Measurements from ENCODE around the gene SEPTIN1. TPM values are rescaled to one million over a fixed set of nuclear protein-coding genes. Genes with fewer than 3 reads are reported as not detected.
A peak's percentile ranks its signal among the peaks of the same experiment; 100 is the strongest.

The SEPTIN1 gene
- total and polyA plus RNA-seq, 2 of the 13 experiments (the other 11 are each of a cell fraction or from before 2014, with no cell fraction given), result 0.18 to 0.67 TPM

- TF ChIP-seq ZNF292 (CRISPR knock-in tag; IDR thresholded peaks at IDR 0.05; ENCODE audit: borderline replicate concordance, low read depth), result 0 out of 2 replicates have a peak, but pooled peaks have one; percentile 24
- no peak for TF ChIP-seq ZNF260 (CRISPR knock-in tag; IDR thresholded peaks at IDR 0.05; ENCODE audit: borderline replicate concordance, low read depth)
- TF ChIP-seq, protein P1, sequence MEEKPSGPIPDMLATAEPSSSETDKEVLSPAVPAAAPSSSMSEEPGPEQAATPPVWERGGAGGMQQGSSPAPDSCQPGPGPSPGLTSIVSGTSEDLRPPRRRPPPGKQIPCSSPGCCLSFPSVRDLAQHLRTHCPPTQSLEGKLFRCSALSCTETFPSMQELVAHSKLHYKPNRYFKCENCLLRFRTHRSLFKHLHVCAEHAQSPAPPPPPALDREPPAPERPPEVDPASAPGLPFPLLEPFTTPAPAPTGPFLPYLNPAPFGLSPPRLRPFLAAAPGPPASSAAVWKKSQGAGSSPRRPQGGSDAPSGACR (CRISPR knock-in tag; IDR thresholded peaks at IDR 0.05), result no peak
- no peak for TF ChIP-seq HES4 (CRISPR knock-in tag; IDR thresholded peaks at IDR 0.05; ENCODE audit: borderline replicate concordance)
- no peak for TF ChIP-seq MTF1 (CRISPR knock-in tag; IDR thresholded peaks at IDR 0.05)
- TF ChIP-seq, protein P2, sequence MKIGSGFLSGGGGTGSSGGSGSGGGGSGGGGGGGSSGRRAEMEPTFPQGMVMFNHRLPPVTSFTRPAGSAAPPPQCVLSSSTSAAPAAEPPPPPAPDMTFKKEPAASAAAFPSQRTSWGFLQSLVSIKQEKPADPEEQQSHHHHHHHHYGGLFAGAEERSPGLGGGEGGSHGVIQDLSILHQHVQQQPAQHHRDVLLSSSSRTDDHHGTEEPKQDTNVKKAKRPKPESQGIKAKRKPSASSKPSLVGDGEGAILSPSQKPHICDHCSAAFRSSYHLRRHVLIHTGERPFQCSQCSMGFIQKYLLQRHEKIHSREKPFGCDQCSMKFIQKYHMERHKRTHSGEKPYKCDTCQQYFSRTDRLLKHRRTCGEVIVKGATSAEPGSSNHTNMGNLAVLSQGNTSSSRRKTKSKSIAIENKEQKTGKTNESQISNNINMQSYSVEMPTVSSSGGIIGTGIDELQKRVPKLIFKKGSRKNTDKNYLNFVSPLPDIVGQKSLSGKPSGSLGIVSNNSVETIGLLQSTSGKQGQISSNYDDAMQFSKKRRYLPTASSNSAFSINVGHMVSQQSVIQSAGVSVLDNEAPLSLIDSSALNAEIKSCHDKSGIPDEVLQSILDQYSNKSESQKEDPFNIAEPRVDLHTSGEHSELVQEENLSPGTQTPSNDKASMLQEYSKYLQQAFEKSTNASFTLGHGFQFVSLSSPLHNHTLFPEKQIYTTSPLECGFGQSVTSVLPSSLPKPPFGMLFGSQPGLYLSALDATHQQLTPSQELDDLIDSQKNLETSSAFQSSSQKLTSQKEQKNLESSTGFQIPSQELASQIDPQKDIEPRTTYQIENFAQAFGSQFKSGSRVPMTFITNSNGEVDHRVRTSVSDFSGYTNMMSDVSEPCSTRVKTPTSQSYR (CRISPR knock-in tag; IDR thresholded peaks at IDR 0.05; ENCODE audit: borderline replicate concordance), result no peak
- TF ChIP-seq, protein P3, sequence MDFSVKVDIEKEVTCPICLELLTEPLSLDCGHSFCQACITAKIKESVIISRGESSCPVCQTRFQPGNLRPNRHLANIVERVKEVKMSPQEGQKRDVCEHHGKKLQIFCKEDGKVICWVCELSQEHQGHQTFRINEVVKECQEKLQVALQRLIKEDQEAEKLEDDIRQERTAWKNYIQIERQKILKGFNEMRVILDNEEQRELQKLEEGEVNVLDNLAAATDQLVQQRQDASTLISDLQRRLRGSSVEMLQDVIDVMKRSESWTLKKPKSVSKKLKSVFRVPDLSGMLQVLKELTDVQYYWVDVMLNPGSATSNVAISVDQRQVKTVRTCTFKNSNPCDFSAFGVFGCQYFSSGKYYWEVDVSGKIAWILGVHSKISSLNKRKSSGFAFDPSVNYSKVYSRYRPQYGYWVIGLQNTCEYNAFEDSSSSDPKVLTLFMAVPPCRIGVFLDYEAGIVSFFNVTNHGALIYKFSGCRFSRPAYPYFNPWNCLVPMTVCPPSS (IDR thresholded peaks at IDR 0.05), result no peak
- 0 out of 2 replicates have a peak, but pooled peaks have one; percentile 23 for TF ChIP-seq RBFOX2 (IDR thresholded peaks at IDR 0.05; ENCODE audit: low read depth, low read length)
- no peak; the same call in 1 of the 2 replicates for TF ChIP-seq MIER3 (CRISPR knock-in tag; IDR thresholded peaks at IDR 0.05; ENCODE audit: borderline replicate concordance)
- TF ChIP-seq, protein P4, sequence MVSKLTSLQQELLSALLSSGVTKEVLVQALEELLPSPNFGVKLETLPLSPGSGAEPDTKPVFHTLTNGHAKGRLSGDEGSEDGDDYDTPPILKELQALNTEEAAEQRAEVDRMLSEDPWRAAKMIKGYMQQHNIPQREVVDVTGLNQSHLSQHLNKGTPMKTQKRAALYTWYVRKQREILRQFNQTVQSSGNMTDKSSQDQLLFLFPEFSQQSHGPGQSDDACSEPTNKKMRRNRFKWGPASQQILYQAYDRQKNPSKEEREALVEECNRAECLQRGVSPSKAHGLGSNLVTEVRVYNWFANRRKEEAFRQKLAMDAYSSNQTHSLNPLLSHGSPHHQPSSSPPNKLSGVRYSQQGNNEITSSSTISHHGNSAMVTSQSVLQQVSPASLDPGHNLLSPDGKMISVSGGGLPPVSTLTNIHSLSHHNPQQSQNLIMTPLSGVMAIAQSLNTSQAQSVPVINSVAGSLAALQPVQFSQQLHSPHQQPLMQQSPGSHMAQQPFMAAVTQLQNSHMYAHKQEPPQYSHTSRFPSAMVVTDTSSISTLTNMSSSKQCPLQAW (CRISPR knock-in tag; IDR thresholded peaks at IDR 0.05), result no peak; the same call in 1 of the 2 replicates
- TF ChIP-seq CHCHD3 (CRISPR knock-in tag; IDR thresholded peaks at IDR 0.05), result no peak
- TF ChIP-seq, protein P5, sequence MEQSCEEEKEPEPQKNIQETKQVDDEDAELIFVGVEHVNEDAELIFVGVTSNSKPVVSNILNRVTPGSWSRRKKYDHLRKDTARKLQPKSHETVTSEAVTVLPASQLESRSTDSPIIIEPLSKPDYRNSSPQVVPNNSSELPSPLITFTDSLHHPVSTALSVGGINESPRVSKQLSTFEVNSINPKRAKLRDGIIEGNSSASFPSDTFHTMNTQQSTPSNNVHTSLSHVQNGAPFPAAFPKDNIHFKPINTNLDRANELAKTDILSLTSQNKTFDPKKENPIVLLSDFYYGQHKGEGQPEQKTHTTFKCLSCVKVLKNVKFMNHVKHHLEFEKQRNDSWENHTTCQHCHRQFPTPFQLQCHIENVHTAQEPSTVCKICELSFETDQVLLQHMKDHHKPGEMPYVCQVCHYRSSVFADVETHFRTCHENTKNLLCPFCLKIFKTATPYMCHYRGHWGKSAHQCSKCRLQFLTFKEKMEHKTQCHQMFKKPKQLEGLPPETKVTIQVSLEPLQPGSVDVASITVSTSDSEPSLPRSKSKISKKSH (CRISPR knock-in tag; IDR thresholded peaks at IDR 0.05; ENCODE audit: borderline replicate concordance), result peak; percentile 41; the same call in 1 of the 2 replicates
- TF ChIP-seq, protein P6, sequence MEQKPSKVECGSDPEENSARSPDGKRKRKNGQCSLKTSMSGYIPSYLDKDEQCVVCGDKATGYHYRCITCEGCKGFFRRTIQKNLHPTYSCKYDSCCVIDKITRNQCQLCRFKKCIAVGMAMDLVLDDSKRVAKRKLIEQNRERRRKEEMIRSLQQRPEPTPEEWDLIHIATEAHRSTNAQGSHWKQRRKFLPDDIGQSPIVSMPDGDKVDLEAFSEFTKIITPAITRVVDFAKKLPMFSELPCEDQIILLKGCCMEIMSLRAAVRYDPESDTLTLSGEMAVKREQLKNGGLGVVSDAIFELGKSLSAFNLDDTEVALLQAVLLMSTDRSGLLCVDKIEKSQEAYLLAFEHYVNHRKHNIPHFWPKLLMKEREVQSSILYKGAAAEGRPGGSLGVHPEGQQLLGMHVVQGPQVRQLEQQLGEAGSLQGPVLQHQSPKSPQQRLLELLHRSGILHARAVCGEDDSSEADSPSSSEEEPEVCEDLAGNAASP (CRISPR knock-in tag; IDR thresholded peaks at IDR 0.05; ENCODE audit: borderline replicate concordance), result 0 out of 2 replicates have a peak, but pooled peaks have one; percentile 2
- no peak for TF ChIP-seq ZNF547 (CRISPR knock-in tag; IDR thresholded peaks at IDR 0.05)
- peak; percentile 78; the same call in 1 of the 2 replicates for TF ChIP-seq ETV5 (CRISPR knock-in tag; IDR thresholded peaks at IDR 0.05; ENCODE audit: borderline replicate concordance)
- TF ChIP-seq KDM5A (IDR thresholded peaks at IDR 0.05; ENCODE audit: borderline replicate concordance, low read length), result no peak
- TF ChIP-seq ZNF619 (CRISPR knock-in tag; IDR thresholded peaks at IDR 0.05), result 0 out of 2 replicates have a peak, but pooled peaks have one; percentile 51
- TF ChIP-seq NFKBIZ (CRISPR knock-in tag; IDR thresholded peaks at IDR 0.05), result 0 out of 2 replicates have a peak, but pooled peaks have one; percentile 15
Measured at GRCh38 chr16:30371248-30371816, 11.0 kb downstream of the SEPTIN1 start (continued).
